Small intestine (tissue), 7 donors: ENCODE data around the gene SH3GL2. TPM values are rescaled to one million over a fixed set of nuclear protein-coding genes. Genes with fewer than 3 reads are reported as not detected.
A peak's percentile ranks its signal among the peaks of the same experiment; 100 is the strongest.

Experiments used
- DNase-seq, 2 donors: peaks; one replicate each; pipeline versions ENCODE4 v3.0.0 to v3.0.0-alpha.2; 2013
- FAIRE-seq: peaks from 2 replicates; lab custom pipeline; 2012; peaks lifted over from hg19 to GRCh38; lab: Jason Lieb, UNC
- H3K27ac ChIP-seq, 3 donors: one replicate each; pipeline ENCODE4 v1.5.1; 2013; ENCODE audit warnings: low read length in 2 of 3, mild to moderate bottlenecking in 2 of 3, control low read depth in 1 of 3, inconsistent platforms in 1 of 3, low read depth in 1 of 3, moderate library complexity in 1 of 3
- H3K27me3 ChIP-seq, 3 donors: one replicate each; pipeline ENCODE4 v1.6.1; 2013; ENCODE audit warnings: low read length in 3 of 3, inconsistent platforms in 1 of 3; ENCODE audit not compliant: control insufficient read depth in 3 of 3, insufficient read depth in 3 of 3
- H3K36me3 ChIP-seq, 3 donors: one replicate each; pipeline ENCODE4 v1.6.1; 2013; ENCODE audit warnings: low read length in 3 of 3, inconsistent platforms in 1 of 3, low read depth in 1 of 3, mild to moderate bottlenecking in 1 of 3, moderate library complexity in 1 of 3; ENCODE audit not compliant: control insufficient read depth in 3 of 3, insufficient read depth in 2 of 3
- H3K4me1 ChIP-seq, 3 donors: one replicate each; pipeline ENCODE4 v1.6.1; 2013; ENCODE audit warnings: low read length in 2 of 3, inconsistent platforms in 1 of 3, low read depth in 1 of 3, mild to moderate bottlenecking in 1 of 3, moderate library complexity in 1 of 3; ENCODE audit not compliant: control insufficient read depth in 3 of 3, insufficient read depth in 2 of 3
- H3K4me3 ChIP-seq, 3 donors: one replicate each; pipeline ENCODE4 v1.5.1; 2013; ENCODE audit warnings: low read length in 3 of 3, control low read depth in 1 of 3, inconsistent platforms in 1 of 3, low read depth in 1 of 3, mild to moderate bottlenecking in 1 of 3, moderate library complexity in 1 of 3
- H3K9me3 ChIP-seq, 2 donors: one replicate each; pipeline ENCODE4 v1.6.1; 2013; ENCODE audit warnings: low read depth in 1 of 2, low read length in 1 of 2; ENCODE audit not compliant: control insufficient read depth in 2 of 2, insufficient read depth in 1 of 2
- WGBS, 3 donors: extraction: QIAGEN DNeasy Blood & Tissue Kit; methylation state at CpG; one replicate each; pipeline ENCODE4 v1.1.7; 2013; 5-methylcytosine and 5-hydroxymethylcytosine counted together
- polyA plus RNA-seq, 4 donors: library from polyadenylated mRNA; stranded (reverse) in 3 of 4; unstranded in 1 of 4; fragments of 200-250 nt in 3 of 4; fragments of 120-200 nt in 1 of 4; gene quantifications; one replicate each; pipeline versions ENCODE4 v1.2.1 to v1.2.3, GENCODE V29; 2013
- donor health status: healthy with polysubstance abuse.
- donor health status: control.
- donor health status: control.
- donor health status: Bipolar disorder and iron deficiency.
- donor health status: healthy.

SH3GL2 gene
- polyA plus RNA-seq, 4 donors: 0.70 to 3.3 TPM; not detected in 2

- no peaks in the 10 kb centered on the region for H3K36me3 ChIP-seq
- no peaks in the 10 kb centered on the region for H3K4me1 ChIP-seq
- no peak overlapping the region for H3K27ac ChIP-seq
- WGBS, 3 donors: 0 to 7% (median 0%) methylated on average over 1 of the region's 1 CpG
- FAIRE-seq (no peak), DNase-seq (no peak)
- H3K4me3 ChIP-seq: no peak overlapping the region
- no peaks in the 10 kb centered on the region for H3K27me3 ChIP-seq
- no peaks in the 10 kb centered on the region for H3K9me3 ChIP-seq
These were observed 245.9 kb downstream of the SH3GL2 start for GRCh38 chr9:17824616-17825264.

- DNase-seq: no peak
These were observed 246.4 kb downstream of the SH3GL2 start for GRCh38 chr9:17825265-17825659.

GRCh38 chr9:17829064-17829463 lies 250.2 kb downstream of the SH3GL2 start:
- H3K36me3 ChIP-seq: no peaks in the 10 kb centered on the region
- H3K27me3 ChIP-seq: no peaks in the 10 kb centered on the region
- H3K27ac ChIP-seq: no peak overlapping the region
- DNase-seq: no peak
- H3K4me1 ChIP-seq: no peaks in the 10 kb centered on the region
- FAIRE-seq: no peak
- no peak overlapping the region for H3K4me3 ChIP-seq
- no peaks in the 10 kb centered on the region for H3K9me3 ChIP-seq

More at GRCh38 chr9:17825265-17825659, 246.4 kb downstream of the SH3GL2 start:
- FAIRE-seq: no peak
- Histone ChIP-seq H3K36me3 (no peaks in the 10 kb centered on the region), H3K4me3 (no peak overlapping the region), H3K27me3 (no peaks in the 10 kb centered on the region), H3K4me1 (no peaks in the 10 kb centered on the region), H3K9me3 (no peaks in the 10 kb centered on the region), H3K27ac (no peak overlapping the region)
- WGBS, 3 donors: 96 to 100% (median 96%) methylated on average over 1 of the region's 1 CpG

- 76 to 81% (median 78%) methylated on average over 4 of the region's 4 CpGs for WGBS, 3 donors
- Histone ChIP-seq H3K4me3 (no peak overlapping the region), H3K27me3 (no peaks in the 10 kb centered on the region), H3K9me3 (no peaks in the 10 kb centered on the region), H3K36me3 (no peaks in the 10 kb centered on the region), H3K27ac (no peak overlapping the region), H3K4me1 (no peaks in the 10 kb centered on the region)
- no peak for FAIRE-seq
- DNase-seq: no peak
These were observed 251.0 kb downstream of the SH3GL2 start for GRCh38 chr9:17829812-17830385.

- Histone ChIP-seq H3K9me3 (no peaks in the 10 kb centered on the region), H3K4me1 (no peaks in the 10 kb centered on the region), H3K4me3 (no peak overlapping the region), H3K27me3 (no peaks in the 10 kb centered on the region), H3K36me3 (no peaks in the 10 kb centered on the region), H3K27ac (no peak overlapping the region)
- DNase-seq (no peak), FAIRE-seq (no peak)
- 31 to 38% (median 33%) methylated on average over 2 of the region's 2 CpGs for WGBS, 3 donors
These were observed 253.9 kb downstream of the SH3GL2 start for GRCh38 chr9:17832812-17833211.

GRCh38 chr9:17833846-17834245 lies 255.0 kb downstream of the SH3GL2 start:
- H3K4me1 ChIP-seq: no peaks in the 10 kb centered on the region
- WGBS, 3 donors: 84 to 90% (median 85%) methylated on average over 7 of the region's 7 CpGs

GRCh38 chr9:17837965-17838364 lies 259.1 kb downstream of the SH3GL2 start:
- H3K4me1 ChIP-seq: no peaks in the 10 kb centered on the region
- FAIRE-seq (no peak), DNase-seq (peak in 1 of 2 donors; percentile 1)
- WGBS, 3 donors: 35 to 38% (median 35%) methylated on average over 4 of the region's 4 CpGs
- H3K36me3 ChIP-seq: no peaks in the 10 kb centered on the region
- H3K27ac ChIP-seq: no peak overlapping the region
- H3K27me3 ChIP-seq: no peaks in the 10 kb centered on the region
- H3K9me3 ChIP-seq: no peaks in the 10 kb centered on the region
- H3K4me3 ChIP-seq: no peak overlapping the region

More at GRCh38 chr9:17833846-17834245, 255.0 kb downstream of the SH3GL2 start:
- FAIRE-seq: no peak
- Histone ChIP-seq H3K27ac (no peak overlapping the region), H3K9me3 (no peaks in the 10 kb centered on the region), H3K27me3 (no peaks in the 10 kb centered on the region), H3K4me3 (no peak overlapping the region), H3K36me3 (no peaks in the 10 kb centered on the region)
- no peak for DNase-seq

GRCh38 chr9:17839776-17840175 lies 260.9 kb downstream of the SH3GL2 start:
- no peaks in the 10 kb centered on the region for H3K4me1 ChIP-seq
- no peaks in the 10 kb centered on the region for H3K27me3 ChIP-seq
- DNase-seq (no peak), FAIRE-seq (no peak)
- no peak overlapping the region for H3K4me3 ChIP-seq
- H3K36me3 ChIP-seq: no peaks in the 10 kb centered on the region
- no peak overlapping the region for H3K27ac ChIP-seq
- peaks cover 0 to 7% of the 10 kb centered on the region in 2 donors for H3K9me3 ChIP-seq
- WGBS, 3 donors: 61 to 65% (median 62%) methylated on average over 5 of the region's 5 CpGs
